Neural cell (in vitro differentiated cells): Measurements from ENCODE around the gene PRF1. TPM values are rescaled to one million over a fixed set of nuclear protein-coding genes. Genes with fewer than 3 reads are reported as not detected.

Experiments
- H2AFZ ChIP-seq: fragments of 200-600, 300-800 bp; sonication (generic), shearing (Covaris generic); 2 replicates; pipeline ENCODE4 v1.6.0; 2014; ENCODE audit warnings: low read depth, mild to moderate bottlenecking, antibody characterized with exemption, low read length, moderate library complexity
- H3F3A ChIP-seq: fragments of 200-600 bp; shearing (Covaris generic); 2 replicates; pipeline ENCODE4 v1.6.1; 2016; ENCODE audit warnings: mild to moderate bottlenecking, moderate library complexity, mixed read lengths, antibody characterized with exemption, low read length; ENCODE audit not compliant: insufficient read depth, poor library complexity, severe bottlenecking
- H3K27ac ChIP-seq: fragments of 200-600, 300-800 bp; sonication (generic), shearing (Covaris generic); 2 replicates; pipeline ENCODE4 v1.5.1; 2014; ENCODE audit warnings: mild to moderate bottlenecking, low read length, moderate library complexity
- H3K27me3 ChIP-seq: fragments of 300-800, 200-600 bp; sonication (generic), shearing (Covaris generic); 2 replicates; pipeline ENCODE4 v1.6.0; 2014; ENCODE audit warnings: mild to moderate bottlenecking, low read depth, low read length, moderate library complexity; ENCODE audit not compliant: insufficient read depth
- H3K36me3 ChIP-seq: fragments of 300-800, 200-600 bp; sonication (generic), shearing (Covaris generic); 2 replicates; pipeline ENCODE4 v1.5.1; 2014; ENCODE audit warnings: mild to moderate bottlenecking, antibody characterized with exemption, low read length, moderate library complexity; ENCODE audit not compliant: insufficient read depth
- H3K4me2 ChIP-seq: fragments of 300-800, 200-600 bp; sonication (generic), shearing (Covaris generic); 2 replicates; pipeline ENCODE4 v1.6.0; 2014; ENCODE audit warnings: mild to moderate bottlenecking, low read length
- H3K4me3 ChIP-seq: fragments of 300-800, 200-600 bp; sonication (generic), shearing (Covaris generic); 2 replicates; pipeline ENCODE4 v1.5.1; 2014; ENCODE audit warnings: mild to moderate bottlenecking, low read length, moderate library complexity
- H3K79me2 ChIP-seq: fragments of 200-600 bp; shearing (Covaris generic); replicated peaks from 2 replicates; pipeline ENCODE4 v1.6.0; 2014; ENCODE audit warnings: mild to moderate bottlenecking, low read length, moderate library complexity; ENCODE audit not compliant: insufficient read depth
- H3K9ac ChIP-seq: fragments of 300-800, 200-600 bp; sonication (generic), shearing (Covaris generic); 2 replicates; pipeline ENCODE4 v1.6.1; 2016; ENCODE audit warnings: mild to moderate bottlenecking, low read length, mixed read lengths
- H3K9me2 ChIP-seq: fragments of 200-600 bp; shearing (Covaris generic); 2 replicates; pipeline ENCODE4 v1.6.1; 2016; ENCODE audit warnings: mild to moderate bottlenecking, low read length, mixed read lengths; ENCODE audit not compliant: insufficient read depth
- H3K9me3 ChIP-seq: fragments of 200-600, 300-800 bp; sonication (generic), shearing (Covaris generic); 2 replicates; pipeline ENCODE4 v1.6.1; 2016; ENCODE audit warnings: mild to moderate bottlenecking, mixed run types, low read length, moderate library complexity, mixed read lengths
- H4K20me1 ChIP-seq: fragments of 200-600 bp; shearing (Covaris generic); 2 replicates; pipeline ENCODE4 v1.6.1; 2016; ENCODE audit warnings: mild to moderate bottlenecking, mixed run types; ENCODE audit not compliant: insufficient read depth
- CTCF ChIP-seq: fragments of 450-650 bp; IDR thresholded peaks from 2 replicates; pipeline ENCODE4 v1.5.1; 2014; ENCODE audit warnings: antibody characterized with exemption, mild to moderate bottlenecking, moderate library complexity; ENCODE audit not compliant: poor library complexity, severe bottlenecking
- EP300 ChIP-seq: fragments of 450-650 bp; conservative IDR thresholded peaks from 2 replicates; pipeline ENCODE4 v1.6.1; 2014; ENCODE audit warnings: antibody characterized with exemption, mild to moderate bottlenecking, moderate library complexity; ENCODE audit not compliant: poor library complexity, severe bottlenecking
- EZH2 ChIP-seq: fragments of 200-600, 300-800 bp; shearing (Covaris generic), sonication (generic); IDR thresholded peaks from 2 replicates; pipeline ENCODE4 v1.6.1; 2014; ENCODE audit warnings: antibody characterized with exemption, low read length, borderline replicate concordance, mild to moderate bottlenecking; ENCODE audit not compliant: insufficient read depth, poor library complexity, severe bottlenecking
- MXI1 ChIP-seq: fragments of 450-650 bp; conservative IDR thresholded peaks from 2 replicates; pipeline ENCODE4 v1.6.1; 2014; ENCODE audit warnings: antibody characterized with exemption, mild to moderate bottlenecking; ENCODE audit not compliant: poor library complexity, severe bottlenecking
- POLR2AphosphoS5 ChIP-seq: IDR thresholded peaks from 2 replicates; pipeline ENCODE4 v1.6.1; 2012
- RAD21 ChIP-seq: fragments of 450-650 bp; conservative IDR thresholded peaks from 2 replicates; pipeline ENCODE4 v1.6.1; 2014; ENCODE audit warnings: antibody characterized with exemption, mild to moderate bottlenecking, moderate library complexity
- REST ChIP-seq: IDR thresholded peaks from 2 replicates; pipeline ENCODE4 v1.6.1; 2012; ENCODE audit warnings: borderline replicate concordance
- SMC3 ChIP-seq: fragments of 450-650 bp; conservative IDR thresholded peaks from 2 replicates; pipeline ENCODE4 v1.6.1; 2014; ENCODE audit warnings: antibody characterized with exemption, mild to moderate bottlenecking, moderate library complexity; ENCODE audit not compliant: poor library complexity
- TAF1 ChIP-seq: IDR thresholded peaks from 2 replicates; pipeline ENCODE4 v1.6.1; 2012; ENCODE audit warnings: low read depth
- polyA plus RNA-seq: library from polyadenylated mRNA; depleted of rRNA; stranded (reverse); fragments of >200 nt; gene quantifications from 2 replicates; pipeline ENCODE4 v1.2.3, GENCODE V29; 2014

PRF1 gene
- polyA plus RNA-seq, 1 donor from 2014 or later: not detected

- H3F3A ChIP-seq: no peaks in the 10 kb centered on the region
- no peak overlapping the region for H3K4me3 ChIP-seq
- no peaks in the 10 kb centered on the region for H3K79me2 ChIP-seq
- TF ChIP-seq EZH2: no peak
- no peaks in the 10 kb centered on the region for H3K36me3 ChIP-seq
- H4K20me1 ChIP-seq: no peaks in the 10 kb centered on the region
- H3K4me2 ChIP-seq: no peak overlapping the region
- no peak overlapping the region for H3K27ac ChIP-seq
- H3K27me3 ChIP-seq: no peaks in the 10 kb centered on the region
- H2AFZ ChIP-seq: no peak overlapping the region
- no peaks in the 10 kb centered on the region for H3K9me3 ChIP-seq
- H3K9me2 ChIP-seq: no peaks in the 10 kb centered on the region
- H3K9ac ChIP-seq: no peak overlapping the region
Measured at GRCh38 chr10:70599319-70599718, 3.2 kb downstream of the PRF1 start.

GRCh38 chr10:70598857-70599295, 3.7 kb downstream of the PRF1 start:
- Histone ChIP-seq H3K36me3 (no peaks in the 10 kb centered on the region), H3F3A (no peaks in the 10 kb centered on the region), H3K9me2 (no peaks in the 10 kb centered on the region), H3K27ac (no peak overlapping the region), H3K4me3 (no peak overlapping the region), H3K9me3 (no peaks in the 10 kb centered on the region), H3K4me2 (no peak overlapping the region), H3K79me2 (no peaks in the 10 kb centered on the region), H3K27me3 (no peaks in the 10 kb centered on the region), H3K9ac (no peak overlapping the region), H4K20me1 (no peaks in the 10 kb centered on the region), H2AFZ (no peak overlapping the region)
- no peak for TF ChIP-seq TAF1
- no peak for TF ChIP-seq MXI1
- TF ChIP-seq SMC3: no peak
- no peak for TF ChIP-seq POLR2AphosphoS5
- TF ChIP-seq EZH2: no peak
- no peak for TF ChIP-seq EP300
- no peak for TF ChIP-seq REST

- Histone ChIP-seq H3K9ac (no peak overlapping the region), H3K4me2 (no peak overlapping the region), H3K36me3 (no peaks in the 10 kb centered on the region), H3F3A (no peaks in the 10 kb centered on the region), H3K9me2 (no peaks in the 10 kb centered on the region), H3K27ac (no peak overlapping the region), H3K9me3 (no peaks in the 10 kb centered on the region), H3K4me3 (no peak overlapping the region), H3K79me2 (no peaks in the 10 kb centered on the region), H3K27me3 (no peaks in the 10 kb centered on the region), H2AFZ (no peak overlapping the region), H4K20me1 (no peaks in the 10 kb centered on the region)
- TF ChIP-seq TAF1 (no peak), REST (no peak), RAD21 (no peak), EP300 (no peak), CTCF (no peak), EZH2 (no peak), POLR2AphosphoS5 (no peak), SMC3 (no peak), MXI1 (no peak)
Measured at GRCh38 chr10:70597856-70598815, 4.4 kb downstream of the PRF1 start.
